Endothelial cell of umbilical vein (primary cell): Measurements from ENCODE around the gene RBPJL. TPM values are rescaled to one million over a fixed set of nuclear protein-coding genes. Genes with fewer than 3 reads are reported as not detected.

Experiments
- BruUV-seq: library from RNA; stranded (reverse); fragments of 400-500 nt; replicated peaks from 2 replicates; lab custom pipeline; 2021; lab: Mats Ljungman, UMichigan
- CTCF ChIA-PET: fragments of 300-600, 350-600 bp; sonication (Branson Sonifier 250); formaldehyde crosslinking; loops from one replicate; lab custom pipeline; 2021; ENCODE audit warnings: antibody characterized with exemption, inconsistent platforms; lab: Charles Lee
- POLR2A ChIA-PET: fragments of 300-600, 350-600 bp; sonication (Branson Sonifier 250); formaldehyde crosslinking; loops from one replicate; lab custom pipeline; 2021; ENCODE audit warnings: antibody characterized with exemption, inconsistent platforms; lab: Charles Lee
- DNase-seq: peaks from one replicate; pipeline ENCODE4 v3.0.0-alpha.2; 2011; ENCODE audit warnings: low read depth, low spot score
- FAIRE-seq: peaks from 2 replicates; lab custom pipeline; 2011; peaks lifted over from hg19 to GRCh38; lab: Jason Lieb, UNC
- H2AFZ ChIP-seq: 2 replicates; pipeline ENCODE4 v1.6.0; 2012; ENCODE audit warnings: low read depth, low read length, control low read depth, inconsistent platforms
- H3K27ac ChIP-seq: 2 replicates; pipeline ENCODE4 v1.5.1; 2011; ENCODE audit warnings: low read depth, mild to moderate bottlenecking, control low read depth, low read length, moderate library complexity; ENCODE audit not compliant: insufficient read depth
- H3K27me3 ChIP-seq, 2 experiments: 2 replicates each; pipeline versions ENCODE4 v1.6.0 to v1.6.1; 2011; ENCODE audit warnings: low read length in 2 of 2, mixed read lengths in 1 of 2; ENCODE audit not compliant: control insufficient read depth in 2 of 2, insufficient read depth in 2 of 2
- H3K36me3 ChIP-seq, 2 experiments: 2 replicates in 1 of 2; 3 replicates in 1 of 2; pipeline ENCODE4 v1.5.1; 2011; ENCODE audit warnings: low read length in 2 of 2, mild to moderate bottlenecking in 1 of 2, moderate library complexity in 1 of 2; ENCODE audit not compliant: control insufficient read depth in 2 of 2, insufficient read depth in 2 of 2; ENCODE audit errors: extremely low read depth in 1 of 2
- H3K4me1 ChIP-seq: 3 replicates; pipeline ENCODE4 v1.5.1; 2011; ENCODE audit warnings: mild to moderate bottlenecking, low read length; ENCODE audit not compliant: control insufficient read depth, insufficient read depth; ENCODE audit errors: extremely low read depth
- H3K4me2 ChIP-seq: 2 replicates; pipeline ENCODE4 v1.6.1; 2011; ENCODE audit warnings: low read length, control low read depth, mixed read lengths; ENCODE audit not compliant: insufficient read depth
- H3K4me3 ChIP-seq, 3 experiments: fragments of 200-600 bp in 1 of 3; sonication (generic), shearing (Covaris generic) in 1 of 3; replicated peaks in 1 of 3; 2 replicates each; pipeline ENCODE4 v1.5.1; 2011 to 2016; ENCODE audit warnings: control low read depth in 3 of 3, low read length in 3 of 3, mild to moderate bottlenecking in 2 of 3, inconsistent platforms in 1 of 3, low read depth in 1 of 3, moderate library complexity in 1 of 3; ENCODE audit not compliant: insufficient read depth in 1 of 3
- H3K79me2 ChIP-seq: 2 replicates; pipeline ENCODE4 v1.6.0; 2012; ENCODE audit warnings: low read length, inconsistent platforms; ENCODE audit not compliant: control insufficient read depth, insufficient read depth
- H3K9ac ChIP-seq: replicated peaks from 2 replicates; pipeline ENCODE3; 2011; ENCODE audit warnings: low read length, control low read depth; ENCODE audit not compliant: insufficient read depth; ENCODE audit errors: extremely low read depth
- H3K9me1 ChIP-seq: replicated peaks from 3 replicates; pipeline ENCODE4 v1.6.0; 2011; ENCODE audit warnings: mild to moderate bottlenecking, low read length; ENCODE audit not compliant: control insufficient read depth, insufficient read depth; ENCODE audit errors: extremely low read depth
- H3K9me3 ChIP-seq: replicated peaks from 2 replicates; pipeline ENCODE4 v1.5.1; 2012; ENCODE audit warnings: low read length, inconsistent platforms; ENCODE audit not compliant: control insufficient read depth, insufficient read depth
- H4K20me1 ChIP-seq: replicated peaks from 2 replicates; pipeline ENCODE3; 2011; ENCODE audit warnings: mild to moderate bottlenecking, low read length; ENCODE audit not compliant: control insufficient read depth, insufficient read depth; ENCODE audit errors: extremely low read depth
- JUN ChIP-seq: IDR thresholded peaks from 2 replicates; pipeline ENCODE4 v1.6.1; 2011; ENCODE audit warnings: borderline replicate concordance, low read depth; ENCODE audit not compliant: insufficient read length, insufficient read depth
- MYC ChIP-seq: IDR thresholded peaks from one replicate; pipeline ENCODE4 v1.6.1; 2011; ENCODE audit warnings: mild to moderate bottlenecking, low read depth, low read length
- dilution Hi-C: fragments of 300-500 bp; cut with MboI; formaldehyde crosslinking; loops from one replicate; pipeline ENCODE4 v1.15.0; 2019; ENCODE audit warnings: low sequenced_read_pairs; ENCODE audit not compliant: extremely low pct_ligation_motif_present
- intact Hi-C: fragments of 100-400 bp; cut with micrococcal nuclease; formaldehyde crosslinking; loops from one replicate; pipeline ENCODE4 v1.10.0; 2022
- polyA plus RNA-seq, 4 experiments: library from polyadenylated mRNA; depleted of rRNA in 3 of 4; stranded (reverse) in 3 of 4; unstranded in 1 of 4; fragments of >200 nt; gene quantifications; 2 replicates each; pipeline versions ENCODE4 v1.2.1 to v1.2.3, GENCODE V29; 2011 to 2012; ENCODE audit warnings: missing spikeins in 1 of 4
- total RNA-seq: library from RNA; stranded (reverse); gene quantifications from 2 replicates; pipeline ENCODE4 v1.2.3, GENCODE V29; 2021
- TF ChIP-seq, protein P1 (sequence below): IDR thresholded peaks from 2 replicates; pipeline ENCODE4 v1.6.1; 2011; ENCODE audit not compliant: insufficient read depth, insufficient read length
- TF ChIP-seq, protein P2 (sequence below), 2 donors: IDR thresholded peaks; 1 replicate in 1 of 2; 2 replicates in 1 of 2; pipeline ENCODE4 v1.5.1; 2011; ENCODE audit warnings: low read length in 2 of 2, mild to moderate bottlenecking in 2 of 2, moderate library complexity in 2 of 2, control low read depth in 1 of 2, inconsistent platforms in 1 of 2, low read depth in 1 of 2; ENCODE audit not compliant: insufficient read depth in 1 of 2; ENCODE audit errors: extremely low read depth in 1 of 2

RBPJL gene
- total and polyA plus RNA-seq, 2 donors (not counting 3 experiments of a cell fraction or from before 2014, with no cell fraction given): not detected

DNA sequence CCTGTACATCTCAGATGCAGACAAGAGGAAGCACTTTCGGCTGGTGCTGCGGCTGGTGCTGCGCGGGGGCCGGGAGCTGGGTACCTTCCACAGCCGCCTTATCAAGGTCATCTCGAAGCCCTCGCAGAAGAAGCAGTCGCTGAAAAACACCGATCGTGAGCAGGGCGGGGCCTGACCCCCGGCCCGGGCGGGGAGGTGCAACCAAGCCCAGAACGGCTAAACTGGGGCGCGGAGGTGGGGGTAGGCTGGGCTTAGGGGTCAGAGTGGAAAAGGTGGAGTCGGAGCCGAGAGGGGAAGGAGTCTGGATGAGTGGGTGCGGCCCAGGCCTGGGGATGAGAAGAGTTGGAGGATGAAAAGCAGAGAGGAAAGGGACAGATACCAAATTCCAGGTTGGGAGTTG, 5.6 kb downstream of the RBPJL start:
- H3K79me2 ChIP-seq: no peaks in the 10 kb centered on the region
- BruUV-seq: no TSS peak
- dilution Hi-C loops: no loop called here
- H3K27ac ChIP-seq: no peak overlapping the region
- ChIA-PET POLR2A (no interaction called here), CTCF (interaction anchor here (0.6 to 2.9 kb wide), 45 partner anchors 11 to 1191 kb away, joined by 3 to 57 read pairs (median 4); partner anchors contain the start of genes ELMO2, PIGT and SYS1)
- H3K9me1 ChIP-seq: no peaks in the 10 kb centered on the region
- no peaks in the 10 kb centered on the region for H3K9me3 ChIP-seq
- FAIRE-seq: no peak
- H3K4me1 ChIP-seq: no peaks in the 10 kb centered on the region
- H4K20me1 ChIP-seq: no peaks in the 10 kb centered on the region
- intact Hi-C loops: no loop called here
- no peak overlapping the region for H3K4me3 ChIP-seq
- H2AFZ ChIP-seq: no peak overlapping the region
- H3K27me3 ChIP-seq: peaks cover 24% of the 10 kb centered on the region in 2 experiments
- TF ChIP-seq, protein P1, sequence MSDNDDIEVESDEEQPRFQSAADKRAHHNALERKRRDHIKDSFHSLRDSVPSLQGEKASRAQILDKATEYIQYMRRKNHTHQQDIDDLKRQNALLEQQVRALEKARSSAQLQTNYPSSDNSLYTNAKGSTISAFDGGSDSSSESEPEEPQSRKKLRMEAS: no peak
- TF ChIP-seq, protein P2, sequence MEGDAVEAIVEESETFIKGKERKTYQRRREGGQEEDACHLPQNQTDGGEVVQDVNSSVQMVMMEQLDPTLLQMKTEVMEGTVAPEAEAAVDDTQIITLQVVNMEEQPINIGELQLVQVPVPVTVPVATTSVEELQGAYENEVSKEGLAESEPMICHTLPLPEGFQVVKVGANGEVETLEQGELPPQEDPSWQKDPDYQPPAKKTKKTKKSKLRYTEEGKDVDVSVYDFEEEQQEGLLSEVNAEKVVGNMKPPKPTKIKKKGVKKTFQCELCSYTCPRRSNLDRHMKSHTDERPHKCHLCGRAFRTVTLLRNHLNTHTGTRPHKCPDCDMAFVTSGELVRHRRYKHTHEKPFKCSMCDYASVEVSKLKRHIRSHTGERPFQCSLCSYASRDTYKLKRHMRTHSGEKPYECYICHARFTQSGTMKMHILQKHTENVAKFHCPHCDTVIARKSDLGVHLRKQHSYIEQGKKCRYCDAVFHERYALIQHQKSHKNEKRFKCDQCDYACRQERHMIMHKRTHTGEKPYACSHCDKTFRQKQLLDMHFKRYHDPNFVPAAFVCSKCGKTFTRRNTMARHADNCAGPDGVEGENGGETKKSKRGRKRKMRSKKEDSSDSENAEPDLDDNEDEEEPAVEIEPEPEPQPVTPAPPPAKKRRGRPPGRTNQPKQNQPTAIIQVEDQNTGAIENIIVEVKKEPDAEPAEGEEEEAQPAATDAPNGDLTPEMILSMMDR (IDR thresholded peaks at IDR 0.05; ENCODE audit: extremely low read depth in 1 of 2, insufficient read depth in 1 of 2, low read depth in 1 of 2, low read length in 2 of 2): no peak
- no peak for TF ChIP-seq MYC
- H3K36me3 ChIP-seq: no peaks in the 10 kb centered on the region
- no peak for DNase-seq
- no peak overlapping the region for H3K9ac ChIP-seq
- no peak overlapping the region for H3K4me2 ChIP-seq

- TF ChIP-seq JUN: no peak
- POLR2A ChIA-PET: no interaction called here
- intact Hi-C loops (no loop called here), dilution Hi-C loops (no loop called here)
- no peaks in the 10 kb centered on the region for H3K4me1 ChIP-seq
- no peaks in the 10 kb centered on the region for H3K36me3 ChIP-seq
- no peak overlapping the region for H3K9ac ChIP-seq
- no TSS peak for BruUV-seq
- no peak overlapping the region for H3K4me2 ChIP-seq
- H3K9me1 ChIP-seq: no peaks in the 10 kb centered on the region
- no peaks in the 10 kb centered on the region for H3K9me3 ChIP-seq
- FAIRE-seq (no peak), DNase-seq (no peak)
- no peak overlapping the region for H3K4me3 ChIP-seq
- H3K79me2 ChIP-seq: no peaks in the 10 kb centered on the region
- H3K27ac ChIP-seq: no peak overlapping the region
- H4K20me1 ChIP-seq: no peaks in the 10 kb centered on the region
- CTCF ChIA-PET: interaction anchor here (0.7 to 2.9 kb wide), 10 partner anchors 19 to 492 kb away, joined by 3 to 57 read pairs (median 7); partner anchors contain the start of gene SYS1
- H2AFZ ChIP-seq: no peak overlapping the region
- H3K27me3 ChIP-seq: peaks cover 22 to 24% of the 10 kb centered on the region in 2 experiments
Observed at GRCh38 chr20:45313065-45313695, 6.5 kb downstream of the RBPJL start.
